MM.1S (cell line): ENCODE measurements around the gene MAGEB1.

Source experiments
- CTCF ChIP-seq: fragments of 300-600 bp; sonication (generic); IDR thresholded peaks from 2 replicates; pipeline ENCODE4 v1.5.1; 2016; ENCODE audit warnings: antibody characterized with exemption, low read length, mixed read lengths
- EZH2 ChIP-seq: fragments of 300-600 bp; sonication (generic); optimal IDR thresholded peaks from 2 replicates; pipeline ENCODE3; 2017; ENCODE audit warnings: low read depth, mild to moderate bottlenecking, antibody characterized with exemption, low read length, mixed read lengths

GRCh38 chrX:30270639-30271038 lies 23.7 kb downstream of the MAGEB1 start:
- TF ChIP-seq CTCF (no peak), EZH2 (no peak)
